ENCODE data around the gene SLCO3A1.

GRCh38 chr15:92130906-92131305, 277.4 kb downstream of the SLCO3A1 start:
- TF ChIP-seq CTCF (IDR thresholded peaks at IDR 0.05) (no peak), POLR2A (IDR thresholded peaks at IDR 0.05) (no peak)
